HG03097 (cell line): ENCODE data around the gene APRT.

Experiments used
- ATAC-seq: cut with Tn5 transposase; IDR thresholded peaks from one replicate; pipeline ENCODE4 v1.9.1; 2021; ENCODE audit not compliant: unreplicated experiment, low FRiP score

APRT gene

GRCh38 chr16:88809676-88810165 is 2.0 kb downstream of the APRT start:
- ATAC-seq: no peak

GRCh38 chr16:88809068-88809675 is 2.6 kb downstream of the APRT start:
- ATAC-seq: no peak

GRCh38 chr16:88807626-88808453 is 3.9 kb downstream of the APRT start:
- no peak for ATAC-seq

GRCh38 chr16:88807142-88807625 is 4.5 kb downstream of the APRT start:
- no peak for ATAC-seq

- no peak for ATAC-seq
These were observed 5.1 kb downstream of the APRT start for GRCh38 chr16:88806491-88807111.

GRCh38 chr16:88805887-88806393 is 5.8 kb downstream of the APRT start:
- ATAC-seq: no peak

- no peak for ATAC-seq
These were observed 6.4 kb downstream of the APRT start for GRCh38 chr16:88805340-88805715.

- no peak for ATAC-seq
These were observed 7.0 kb downstream of the APRT start for GRCh38 chr16:88804552-88805339.

- ATAC-seq: no peak
These were observed 7.6 kb downstream of the APRT start for GRCh38 chr16:88804173-88804551.

GRCh38 chr16:88803264-88803987 is 8.3 kb downstream of the APRT start, which contains the start of gene CDT1:
Gene CDT1, plus strand, starts transcription at chr16:88803789. Its CDS starts 43 bp downstream, at chr16:88803832.
- peak; percentile 58 for ATAC-seq

GRCh38 chr16:88800277-88800592 is 11.5 kb downstream of the APRT start:
- ATAC-seq: no peak

- no peak for ATAC-seq
These were observed 12.0 kb downstream of the APRT start for GRCh38 chr16:88799569-88800276.

- no peak for ATAC-seq
These were observed 12.8 kb downstream of the APRT start for GRCh38 chr16:88798772-88799455.

- no peak for ATAC-seq
These were observed 13.7 kb downstream of the APRT start for GRCh38 chr16:88798073-88798472.

GRCh38 chr16:88796278-88796677 is 15.4 kb downstream of the APRT start:
- no peak for ATAC-seq

GRCh38 chr16:88793251-88793954 is 18.3 kb downstream of the APRT start:
- no peak for ATAC-seq

GRCh38 chr16:88792668-88793250 is 19.0 kb downstream of the APRT start:
- no peak for ATAC-seq

GRCh38 chr16:88792078-88792550 is 19.6 kb downstream of the APRT start:
- ATAC-seq: no peak
